Skeletal muscle cell (primary cell): Measurements from ENCODE around the gene LRRC38.

ENCODE experiments used
- DNase-seq: peaks from one replicate; pipeline ENCODE4 v3.0.0-alpha.2; 2010; ENCODE audit warnings: low read depth
- H3K4me3 ChIP-seq: 2 replicates; pipeline ENCODE4 v1.5.1; 2011; ENCODE audit warnings: low read depth, mild to moderate bottlenecking, control low read depth, low read length, moderate library complexity

LRRC38 gene

GRCh38 chr1:13520985-13521384 is 7.2 kb upstream of the LRRC38 start:
- no peak overlapping the region for H3K4me3 ChIP-seq
- DNase-seq = no peak

GRCh38 chr1:13517193-13517812 is 3.5 kb upstream of the LRRC38 start:
- no peak for DNase-seq
- H3K4me3 ChIP-seq = no peak overlapping the region

DNA sequence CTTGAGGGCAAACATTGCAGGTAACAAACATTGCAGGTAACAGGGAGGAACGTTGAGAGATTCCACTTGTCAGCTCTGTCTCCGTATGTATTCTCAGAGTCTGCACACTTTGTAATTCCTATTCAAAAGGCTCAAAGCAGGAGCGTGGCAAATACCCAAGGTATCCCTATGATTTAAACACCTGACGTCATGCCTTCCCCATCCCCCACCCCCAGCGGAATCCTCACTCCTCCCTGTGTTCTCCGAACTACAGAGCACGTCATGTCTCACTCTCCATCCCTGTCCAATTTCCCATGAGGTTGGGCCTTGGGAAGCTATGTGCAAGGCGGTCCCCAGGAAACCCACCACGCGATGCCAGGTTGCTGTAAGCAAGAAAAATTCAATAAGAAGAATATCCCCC is 2.8 kb upstream of the LRRC38 start:
- no peak for DNase-seq
- no peak overlapping the region for H3K4me3 ChIP-seq

DNA sequence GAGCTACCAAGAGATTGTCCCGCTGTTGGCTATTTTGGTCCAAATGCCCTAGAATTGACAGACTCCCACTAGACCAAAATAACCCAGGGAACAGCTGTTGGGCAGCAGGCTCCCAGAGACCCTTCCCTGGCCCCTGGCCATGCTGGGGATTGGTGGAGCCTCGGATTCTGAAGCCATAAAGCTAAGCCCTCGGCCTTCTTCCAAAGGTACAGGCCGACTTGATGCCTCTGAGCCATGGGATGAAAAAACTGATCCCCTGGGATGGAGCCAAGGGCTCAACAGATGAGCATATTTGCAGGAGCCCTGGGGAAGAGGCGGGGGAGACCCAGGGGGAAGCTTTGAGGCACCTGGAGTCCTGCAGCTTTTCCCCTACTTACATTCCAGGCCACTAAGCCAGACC is 1.0 kb upstream of the LRRC38 start:
- H3K4me3 ChIP-seq = no peak overlapping the region
- no peak for DNase-seq

DNA sequence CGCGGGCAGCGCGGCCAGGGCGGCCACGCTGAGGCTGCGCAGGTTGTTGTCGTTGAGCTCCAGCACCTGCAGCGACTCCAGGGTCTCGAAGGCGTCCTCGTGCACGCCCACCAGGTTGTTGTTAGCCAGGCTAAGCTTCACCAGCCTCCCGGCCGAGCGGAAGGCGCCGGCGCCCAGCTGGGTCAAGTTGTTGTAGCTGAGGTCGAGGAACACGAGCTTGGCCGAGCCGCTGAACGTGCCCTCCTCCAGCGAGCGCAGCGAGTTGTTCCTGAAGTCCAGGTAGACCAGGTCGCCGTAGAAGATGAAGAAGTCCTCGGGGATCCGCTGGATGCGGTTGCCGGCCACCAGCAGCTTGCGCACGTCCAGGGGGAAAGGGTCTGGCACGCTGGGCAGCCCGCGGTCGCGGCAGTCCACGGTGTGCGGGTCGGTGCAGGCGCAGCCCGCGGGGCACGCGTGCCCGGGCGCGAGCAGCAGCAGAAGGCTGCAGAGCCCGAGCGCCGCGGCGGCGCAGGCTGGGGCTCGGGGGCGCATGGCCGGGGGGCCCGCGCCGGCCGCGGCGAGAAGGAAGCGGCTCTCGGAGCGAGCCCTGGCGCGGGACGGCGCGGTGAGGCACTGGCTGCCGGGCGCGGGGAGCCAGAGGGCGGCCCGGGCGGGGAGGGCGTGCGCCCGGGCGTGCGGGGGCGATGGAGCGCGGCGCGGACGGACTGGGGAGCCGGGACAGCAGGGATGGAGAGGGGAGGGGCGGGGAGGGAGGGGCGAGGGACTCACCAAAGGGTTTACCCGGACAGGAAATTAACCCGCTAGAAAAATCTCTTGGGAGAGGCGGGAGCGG is 524 bp downstream of the LRRC38 start:
- no peak for DNase-seq
- H3K4me3 ChIP-seq = no peak overlapping the region

DNA sequence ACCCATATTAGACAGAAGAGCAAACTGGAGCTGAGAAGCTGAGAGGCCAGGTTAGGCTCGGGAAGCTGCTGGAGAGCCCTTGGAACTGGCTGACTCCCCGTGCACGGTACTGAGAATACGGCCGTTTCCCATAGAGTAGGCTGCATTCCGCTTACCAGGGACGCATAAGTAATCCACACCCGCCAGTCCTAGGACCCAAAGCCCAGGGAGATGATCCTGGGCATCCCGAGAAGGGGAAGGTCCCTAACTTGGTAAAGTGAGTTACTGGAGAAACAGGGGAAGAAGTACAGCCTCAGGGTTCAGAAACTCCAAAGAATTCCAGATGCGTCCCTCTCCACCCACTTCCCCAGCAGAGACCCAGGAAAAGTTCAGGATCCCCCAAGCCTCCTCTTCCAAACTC is 1.3 kb downstream of the LRRC38 start:
- no peak overlapping the region for H3K4me3 ChIP-seq
- no peak for DNase-seq

GRCh38 chr1:13510499-13510898 is 3.3 kb downstream of the LRRC38 start:
- H3K4me3 ChIP-seq = no peak overlapping the region
- DNase-seq = no peak

DNA sequence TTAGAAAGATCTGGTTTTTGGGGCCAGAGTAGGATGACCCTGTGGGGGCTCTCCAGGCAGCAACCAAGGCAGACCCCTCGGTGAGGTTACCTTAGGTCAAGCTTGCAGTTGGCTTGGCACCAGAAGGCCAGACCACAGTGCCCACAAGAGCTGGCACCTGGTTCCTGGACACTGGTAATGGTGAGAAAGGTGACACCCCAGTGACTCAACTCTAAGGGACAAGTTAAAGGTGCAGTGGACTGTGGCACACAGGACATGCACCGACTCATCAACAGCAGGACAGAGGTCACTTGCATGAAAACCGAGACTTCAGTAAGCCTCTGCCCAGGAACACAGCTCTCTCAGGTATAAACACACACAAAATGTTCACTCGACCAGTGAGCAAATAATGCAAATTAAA is 6.7 kb downstream of the LRRC38 start:
- H3K4me3 ChIP-seq = no peak overlapping the region
- no peak for DNase-seq

DNA sequence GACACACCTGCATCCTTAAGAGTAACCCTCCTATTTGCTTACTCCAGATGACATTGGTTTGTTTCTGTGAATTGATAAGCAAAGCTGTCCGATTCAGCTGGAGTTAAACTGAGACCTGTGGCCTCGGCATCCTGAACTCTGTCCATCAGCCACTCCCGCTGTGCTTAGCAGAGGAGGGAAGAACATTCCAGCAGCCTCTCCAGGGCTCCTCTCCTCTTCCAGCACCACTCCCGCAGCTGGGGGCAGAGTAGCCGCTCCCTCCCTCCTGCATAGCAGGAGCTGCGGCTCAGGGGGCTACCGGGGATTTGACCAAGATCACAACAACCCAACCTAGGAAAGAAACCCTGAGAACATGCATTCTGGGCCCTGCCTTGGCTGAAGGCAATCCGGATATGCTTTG is 8.8 kb downstream of the LRRC38 start:
- no peak overlapping the region for H3K4me3 ChIP-seq
- no peak for DNase-seq

GRCh38 chr1:13500806-13501205 is 13.0 kb downstream of the LRRC38 start:
- DNase-seq = no peak
- H3K4me3 ChIP-seq = no peak overlapping the region

GRCh38 chr1:13499422-13499821 is 14.4 kb downstream of the LRRC38 start:
- no peak for DNase-seq
- H3K4me3 ChIP-seq = no peak overlapping the region

DNA sequence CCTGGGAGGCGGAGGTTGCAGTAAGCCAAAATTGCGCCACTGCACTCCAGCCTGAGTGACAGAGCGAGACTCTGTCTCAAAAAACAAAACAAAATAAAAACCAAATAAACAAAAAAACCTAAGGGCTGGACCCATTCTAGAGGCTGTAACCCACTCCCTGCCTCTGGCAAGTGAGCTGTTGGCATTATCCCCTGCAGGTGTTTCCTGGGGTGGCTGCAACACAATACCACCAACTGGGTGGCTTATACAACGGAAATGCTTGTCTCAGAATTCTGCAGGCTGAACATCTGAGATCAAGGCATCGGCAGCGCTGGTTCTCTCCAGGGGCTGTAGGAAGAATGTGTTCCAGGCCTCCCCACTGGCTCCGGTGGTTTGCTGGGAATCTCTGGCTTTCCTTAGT is 15.2 kb downstream of the LRRC38 start:
- no peak for DNase-seq

GRCh38 chr1:13495186-13495585 is 18.6 kb downstream of the LRRC38 start:
- H3K4me3 ChIP-seq = no peak overlapping the region
- no peak for DNase-seq

More for the DNA sequence above, 15.2 kb downstream of the LRRC38 start:
- no peak overlapping the region for H3K4me3 ChIP-seq

GRCh38 chr1:13494712-13495111 is 19.1 kb downstream of the LRRC38 start:
- DNase-seq = no peak
- no peak overlapping the region for H3K4me3 ChIP-seq

GRCh38 chr1:13494025-13494424 is 19.8 kb downstream of the LRRC38 start:
- no peak overlapping the region for H3K4me3 ChIP-seq
- no peak for DNase-seq

- H3K4me3 ChIP-seq = no peak overlapping the region
- no peak for DNase-seq
Measured at GRCh38 chr1:13492711-13493110, 21.1 kb downstream of the LRRC38 start.

GRCh38 chr1:13487957-13488356 is 25.8 kb downstream of the LRRC38 start:
- no peak for DNase-seq
- H3K4me3 ChIP-seq = no peak overlapping the region

DNA sequence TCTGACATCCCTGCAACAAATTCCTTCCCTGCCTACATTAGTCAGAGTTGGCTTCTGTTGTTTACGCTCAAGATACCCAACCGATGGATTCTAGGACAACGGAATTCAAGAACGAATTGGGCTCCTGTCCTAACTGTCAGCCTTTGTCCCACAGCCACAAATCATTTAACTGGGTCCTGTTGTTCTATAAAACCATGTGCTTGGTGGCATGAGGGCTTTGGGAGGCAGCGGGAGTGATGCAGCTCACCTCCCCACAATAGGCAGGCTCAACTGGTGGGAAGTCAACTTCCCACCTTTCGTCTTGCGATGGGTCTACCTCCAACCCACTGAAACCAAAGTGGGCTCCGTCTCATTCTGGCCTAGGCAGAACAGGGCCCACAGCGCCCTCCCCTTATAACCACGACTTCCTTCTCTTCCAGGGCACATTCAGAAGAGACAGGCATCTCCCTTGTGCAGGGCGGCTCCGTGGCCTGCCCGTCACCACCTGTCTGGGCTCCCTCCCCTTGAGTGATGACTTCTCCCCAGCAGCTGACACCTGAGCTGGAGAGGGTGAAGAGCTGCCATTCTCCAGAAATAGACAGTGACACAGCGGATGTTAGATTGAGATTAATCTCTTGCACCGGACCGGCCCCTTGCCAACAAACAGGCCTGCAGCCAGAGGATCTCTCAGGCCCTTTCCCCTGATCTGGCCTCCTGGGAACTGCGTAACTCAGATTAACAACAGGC is 26.5 kb downstream of the LRRC38 start:
- H3K4me3 ChIP-seq = no peak overlapping the region
- no peak for DNase-seq

GRCh38 chr1:13483946-13484345 is 29.9 kb downstream of the LRRC38 start:
- no peak overlapping the region for H3K4me3 ChIP-seq
- no peak for DNase-seq

DNA sequence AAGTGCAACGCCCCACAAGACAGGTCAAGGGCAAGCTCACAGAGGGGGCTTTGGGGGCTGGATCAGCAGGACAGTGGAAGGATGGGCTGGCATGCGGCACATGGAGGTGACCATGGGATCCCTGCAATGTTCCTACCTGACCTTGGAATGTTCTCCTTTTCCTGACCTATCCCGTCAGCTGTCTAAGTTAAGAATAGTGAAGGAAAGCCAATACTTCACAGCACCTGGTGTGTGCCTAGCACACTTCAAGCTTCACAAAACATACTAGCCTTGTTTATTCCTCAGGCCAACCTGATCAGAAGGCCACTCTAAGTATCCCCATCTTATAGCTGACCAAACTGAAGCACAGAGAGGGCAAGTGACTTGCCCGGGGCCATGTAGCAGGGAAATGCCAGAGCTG is 31.2 kb downstream of the LRRC38 start:
- DNase-seq = no peak
- H3K4me3 ChIP-seq = no peak overlapping the region
